Common myeloid progenitor, CD34-positive (primary cell): ENCODE results near the gene ANKRD11.

Source experiments
- CTCF ChIA-PET: fragments of 350-600 bp; sonication (Branson Sonifier 250); formaldehyde crosslinking; loops from one replicate; lab custom pipeline; 2021; ENCODE audit warnings: antibody characterized with exemption; lab: Charles Lee
- POLR2A ChIA-PET: fragments of 350-600 bp; sonication (Branson Sonifier 250); formaldehyde crosslinking; loops from one replicate; lab custom pipeline; 2021; ENCODE audit warnings: antibody characterized with exemption; lab: Charles Lee
- DNase-seq, 3 donors: peaks; one replicate each; pipeline versions ENCODE4 v3.0.0 to v3.0.0-alpha.2; 2013
- H3K27ac ChIP-seq, 2 experiments: 1 replicate in 1 of 2; 2 replicates in 1 of 2; pipeline ENCODE4 v1.7.0; 2013; ENCODE audit warnings: inconsistent platforms in 2 of 2, low read length in 2 of 2, mild to moderate bottlenecking in 2 of 2, low read depth in 1 of 2, moderate library complexity in 1 of 2; ENCODE audit not compliant: severe bottlenecking in 2 of 2, insufficient read depth in 1 of 2, poor library complexity in 1 of 2
- H3K27me3 ChIP-seq, 5 experiments: replicated peaks in 2 of 5; 1 replicate in 3 of 5; 2 replicates in 2 of 5; pipeline versions ENCODE4 v1.6.1 to v1.7.0; 2013; ENCODE audit warnings: low read length in 4 of 5, mild to moderate bottlenecking in 2 of 5, moderate library complexity in 2 of 5, inconsistent platforms in 1 of 5; ENCODE audit not compliant: insufficient read depth in 5 of 5, control insufficient read depth in 4 of 5
- H3K36me3 ChIP-seq, 4 experiments: 1 replicate in 2 of 4; 2 replicates in 2 of 4; pipeline versions ENCODE4 v1.6.1 to v1.7.0; 2013; ENCODE audit warnings: low read length in 3 of 4, control low read depth in 1 of 4, mild to moderate bottlenecking in 1 of 4; ENCODE audit not compliant: control insufficient read depth in 4 of 4, insufficient read depth in 4 of 4
- H3K4me1 ChIP-seq, 4 experiments: 1 replicate in 3 of 4; 2 replicates in 1 of 4; pipeline versions ENCODE4 v1.6.1 to v1.7.1; 2013; ENCODE audit warnings: low read length in 3 of 4, mild to moderate bottlenecking in 3 of 4, control low read depth in 1 of 4, inconsistent platforms in 1 of 4, moderate library complexity in 1 of 4; ENCODE audit not compliant: control insufficient read depth in 4 of 4, insufficient read depth in 4 of 4; ENCODE audit errors: control extremely low read depth in 1 of 4
- H3K4me3 ChIP-seq, 7 experiments: 1 replicate in 4 of 7; 2 replicates in 3 of 7; pipeline versions ENCODE4 v1.5.1 to v1.7.0; 2013; ENCODE audit warnings: mild to moderate bottlenecking in 7 of 7, low read length in 6 of 7, moderate library complexity in 6 of 7, inconsistent platforms in 2 of 7, low read depth in 2 of 7, control low read depth in 1 of 7; ENCODE audit not compliant: insufficient read depth in 4 of 7, control insufficient read depth in 1 of 7; ENCODE audit errors: extremely low read depth in 1 of 7
- H3K9me3 ChIP-seq, 5 experiments: 1 replicate in 4 of 5; 2 replicates in 1 of 5; pipeline versions ENCODE4 v1.6.1 to v1.7.1; 2013; ENCODE audit warnings: low read length in 4 of 5, mild to moderate bottlenecking in 2 of 5, inconsistent platforms in 1 of 5, low read depth in 1 of 5, moderate library complexity in 1 of 5; ENCODE audit not compliant: control insufficient read depth in 4 of 5, insufficient read depth in 2 of 5; ENCODE audit errors: control extremely low read depth in 1 of 5
- WGBS: methylation state at CpG from one replicate; pipeline ENCODE4 v1.1.5; 2013; ENCODE audit not compliant: insufficient coverage; 5-methylcytosine and 5-hydroxymethylcytosine counted together

ANKRD11 gene

GRCh38 chr16:89285381-89285780, 205.0 kb downstream of the ANKRD11 start:
- ChIA-PET POLR2A (no interaction called here), CTCF (interaction anchor here (0.9 to 1.8 kb wide), 2 partner anchors 9 to 11 kb away, joined by 3 to 9 read pairs; no protein-coding TSS in a partner anchor)
- Histone ChIP-seq H3K36me3 (peaks cover 16 to 88% (median 75%) of the 10 kb centered on the region in 4 experiments), H3K9me3 (no peaks in the 10 kb centered on the region), H3K27ac (no peak overlapping the region), H3K4me1 (no peaks in the 10 kb centered on the region), H3K4me3 (no peak overlapping the region), H3K27me3 (no peaks in the 10 kb centered on the region)
- DNase-seq, result no peak
- WGBS, result over 99% methylated on average over 16 of the region's 17 CpGs

GRCh38 chr16:89283449-89283848, 206.9 kb downstream of the ANKRD11 start:
- peaks cover 18 to 93% (median 79%) of the 10 kb centered on the region in 4 experiments for H3K36me3 ChIP-seq
- POLR2A ChIA-PET, result no interaction called here
- CTCF ChIA-PET, result interaction anchor here (5.7 kb wide), 1 partner anchor 8 kb away, joined by 40 read pairs; no protein-coding TSS in a partner anchor

GRCh38 chr16:89282523-89282922, 207.8 kb downstream of the ANKRD11 start:
- ChIA-PET POLR2A (interaction anchor here (0.9 kb wide), 1 partner anchor 9 kb away, joined by 3 read pairs; no protein-coding TSS in a partner anchor), CTCF (interaction anchor here (1.2 to 5.7 kb wide), 3 partner anchors 9 to 13 kb away, joined by 3 to 40 read pairs (median 6); no protein-coding TSS in a partner anchor)
- Histone ChIP-seq H3K9me3 (no peaks in the 10 kb centered on the region), H3K27me3 (no peaks in the 10 kb centered on the region), H3K4me1 (no peaks in the 10 kb centered on the region), H3K36me3 (peaks cover 22 to 93% (median 78%) of the 10 kb centered on the region in 4 experiments), H3K27ac (no peak overlapping the region), H3K4me3 (no peak overlapping the region)
- no peak for DNase-seq
- WGBS, result 98% methylated on average over 17 of the region's 18 CpGs

More at GRCh38 chr16:89283449-89283848, 206.9 kb downstream of the ANKRD11 start:
- Histone ChIP-seq H3K4me3 (no peak overlapping the region), H3K27me3 (no peaks in the 10 kb centered on the region), H3K27ac (no peak overlapping the region), H3K9me3 (no peaks in the 10 kb centered on the region), H3K4me1 (no peaks in the 10 kb centered on the region)
- DNase-seq, result no peak
- WGBS, result 88% methylated on average over 20 of the region's 20 CpGs

GRCh38 chr16:89281829-89282228, 208.5 kb downstream of the ANKRD11 start:
- Histone ChIP-seq H3K4me3 (no peak overlapping the region), H3K4me1 (no peaks in the 10 kb centered on the region), H3K27ac (no peak overlapping the region), H3K36me3 (peaks cover 22 to 91% (median 76%) of the 10 kb centered on the region in 4 experiments), H3K27me3 (no peaks in the 10 kb centered on the region), H3K9me3 (no peaks in the 10 kb centered on the region)
- 98% methylated on average over 20 of the region's 20 CpGs for WGBS
- no peak for DNase-seq
- ChIA-PET CTCF (interaction anchor here (1.2 to 5.7 kb wide), 3 partner anchors 9 to 12 kb away, joined by 3 to 40 read pairs (median 6); no protein-coding TSS in a partner anchor), POLR2A (no interaction called here)

- CTCF ChIA-PET, result interaction anchor here (1.5 to 5.7 kb wide), 2 partner anchors 9 to 10 kb away, joined by 6 to 40 read pairs; no protein-coding TSS in a partner anchor
- POLR2A ChIA-PET, result no interaction called here
- Histone ChIP-seq H3K9me3 (no peaks in the 10 kb centered on the region), H3K27me3 (no peaks in the 10 kb centered on the region), H3K27ac (no peak overlapping the region), H3K4me3 (no peak overlapping the region), H3K36me3 (peaks cover 20 to 89% (median 72%) of the 10 kb centered on the region in 4 experiments), H3K4me1 (no peaks in the 10 kb centered on the region)
- 97% methylated on average over 28 of the region's 28 CpGs for WGBS
- DNase-seq, result no peak
Measured at GRCh38 chr16:89281189-89281577, 209.2 kb downstream of the ANKRD11 start.

GRCh38 chr16:89280546-89281188, 209.7 kb downstream of the ANKRD11 start:
- POLR2A ChIA-PET, result no interaction called here
- DNase-seq, result no peak
- Histone ChIP-seq H3K27me3 (no peaks in the 10 kb centered on the region), H3K9me3 (no peaks in the 10 kb centered on the region), H3K36me3 (peaks cover 15 to 89% (median 70%) of the 10 kb centered on the region in 4 experiments), H3K4me1 (no peaks in the 10 kb centered on the region), H3K4me3 (no peak overlapping the region), H3K27ac (no peak overlapping the region)
- WGBS, result 97% methylated on average over 44 of the region's 44 CpGs
- CTCF ChIA-PET, result interaction anchor here (0.6 to 5.7 kb wide), 2 partner anchors 11 to 40 kb away, joined by 3 to 40 read pairs; no protein-coding TSS in a partner anchor
